GM12873 (cell line): ENCODE results near the gene ZNF853.

Experiments used
- CTCF ChIP-seq: IDR thresholded peaks from 2 replicates; pipeline ENCODE4 v1.5.1; 2012; ENCODE audit warnings: low read depth, mild to moderate bottlenecking, moderate library complexity, low read length, control low read depth; ENCODE audit not compliant: insufficient read depth; ENCODE audit errors: missing control alignments

Gene ZNF853

GRCh38 chr7:6652446-6653011 is 37.1 kb downstream of the ZNF853 start:
- no peak for TF ChIP-seq CTCF

- no peak for TF ChIP-seq CTCF
Measured at GRCh38 chr7:6653071-6654003, 37.9 kb downstream of the ZNF853 start.

- no peak for TF ChIP-seq CTCF
Measured at GRCh38 chr7:6654113-6654841, 38.9 kb downstream of the ZNF853 start.

- no peak for TF ChIP-seq CTCF
Measured at GRCh38 chr7:6654842-6655610, 39.6 kb downstream of the ZNF853 start.

- TF ChIP-seq CTCF: no peak
Measured at GRCh38 chr7:6655636-6656385, 40.4 kb downstream of the ZNF853 start.

GRCh38 chr7:6656413-6656812 is 41.0 kb downstream of the ZNF853 start:
- no peak for TF ChIP-seq CTCF
